ENCODE data around the gene RIF1. TPM values are rescaled to one million over a fixed set of nuclear protein-coding genes. Genes with fewer than 3 reads are reported as not detected.
"Not testable (repeated sequence)": the region's sequence is repeated elsewhere in the genome, so short reads cannot be mapped to it uniquely, and the experiment has no call there.

Gene RIF1
- total RNA-seq, result 115 TPM

GRCh38 chr2:151409601-151410484 is at the start of gene RIF1:
Gene RIF1, plus strand, starts transcription at chr2:151409902. Its CDS starts 522 bp downstream, at chr2:151410424.
- peak; percentile 82 for DNase-seq

GRCh38 chr2:151361674-151362370 is 47.9 kb upstream of the RIF1 start:
- DNase-seq, result no peak

- peak; percentile 7 for DNase-seq
Observed at GRCh38 chr2:151363709-151364108, 46.0 kb upstream of the RIF1 start.

GRCh38 chr2:151367571-151367970 is 42.1 kb upstream of the RIF1 start:
- DNase-seq, result no peak

- DNase-seq, result no peak
Observed at GRCh38 chr2:151374436-151374835, 35.3 kb upstream of the RIF1 start.

- no peak for DNase-seq
Observed at GRCh38 chr2:151379169-151379568, 30.5 kb upstream of the RIF1 start.

GRCh38 chr2:151380580-151381235 is 29.0 kb upstream of the RIF1 start:
- DNase-seq, result no peak

GRCh38 chr2:151381266-151381665 is 28.4 kb upstream of the RIF1 start:
- no peak for DNase-seq

- no peak for DNase-seq
Observed at GRCh38 chr2:151388011-151388410, 21.7 kb upstream of the RIF1 start.

GRCh38 chr2:151391436-151391835 is 18.3 kb upstream of the RIF1 start:
- DNase-seq, result no peak

- DNase-seq, result no peak
Observed at GRCh38 chr2:151394509-151394908, 15.2 kb upstream of the RIF1 start.

- DNase-seq, result no peak
Observed at GRCh38 chr2:151395509-151396374, 14.0 kb upstream of the RIF1 start.

- no peak for DNase-seq
Observed at GRCh38 chr2:151399981-151400380, 9.7 kb upstream of the RIF1 start.

- no peak for DNase-seq
Observed at GRCh38 chr2:151401149-151401548, 8.6 kb upstream of the RIF1 start.

- no peak for DNase-seq
Observed at GRCh38 chr2:151403914-151404313, 5.8 kb upstream of the RIF1 start.

GRCh38 chr2:151405376-151405775 is 4.3 kb upstream of the RIF1 start:
- no peak for DNase-seq

- no peak for DNase-seq
Observed at GRCh38 chr2:151407281-151407680, 2.4 kb upstream of the RIF1 start.

GRCh38 chr2:151408788-151409600 is 708 bp upstream of the RIF1 start:
- DNase-seq, result no peak

GRCh38 chr2:151410485-151410834 is 758 bp downstream of the RIF1 start:
- no peak for DNase-seq

GRCh38 chr2:151417650-151418049 is 7.9 kb downstream of the RIF1 start:
- no peak for DNase-seq

- DNase-seq, result not testable (repeated sequence)
Observed at GRCh38 chr2:151421681-151422080, 12.0 kb downstream of the RIF1 start.

Data from occipital lobe (tissue), 2 donors.